H9 (cell line): ENCODE measurements around the gene TLL2. TPM values are rescaled to one million over a fixed set of nuclear protein-coding genes. Genes with fewer than 3 reads are reported as not detected.
A peak's percentile ranks its signal among the peaks of the same experiment; 100 is the strongest.

Experiments used
- DNase-seq: peaks from one replicate; pipeline ENCODE4 v3.0.0-alpha.2; 2017
- H2AFZ ChIP-seq: one replicate; pipeline ENCODE4 v1.6.1; 2013; ENCODE audit warnings: mild to moderate bottlenecking, low read length, control low read depth, moderate library complexity
- H2AK5ac ChIP-seq: 2 replicates; pipeline ENCODE4 v1.6.1; 2013; ENCODE audit warnings: low read length, control low read depth, mixed read lengths; ENCODE audit not compliant: insufficient read length
- H2BK120ac ChIP-seq: one replicate; pipeline ENCODE4 v1.6.1; 2013; ENCODE audit warnings: low read depth, mild to moderate bottlenecking, low read length, control low read depth, inconsistent platforms; ENCODE audit not compliant: poor library complexity, severe bottlenecking
- H2BK12ac ChIP-seq: 2 replicates; pipeline ENCODE4 v1.6.1; 2013; ENCODE audit warnings: low read length, control low read depth, mixed read lengths, low read depth; ENCODE audit not compliant: insufficient read length
- H2BK15ac ChIP-seq: 2 replicates; pipeline ENCODE4 v1.6.1; 2013; ENCODE audit warnings: low read depth, low read length, control low read depth
- H2BK20ac ChIP-seq: one replicate; pipeline ENCODE4 v1.6.1; 2013; ENCODE audit warnings: low read depth, mild to moderate bottlenecking, low read length, control low read depth, inconsistent platforms; ENCODE audit not compliant: poor library complexity, severe bottlenecking
- H2BK5ac ChIP-seq: 2 replicates; pipeline ENCODE4 v1.6.1; 2013; ENCODE audit warnings: low read length, control low read depth, mixed read lengths; ENCODE audit not compliant: insufficient read length
- H3K14ac ChIP-seq: 2 replicates; pipeline ENCODE4 v1.6.1; 2013; ENCODE audit warnings: low read length, control low read depth; ENCODE audit not compliant: insufficient read depth
- H3K18ac ChIP-seq: 2 replicates; pipeline ENCODE4 v1.6.1; 2013; ENCODE audit warnings: low read depth, mild to moderate bottlenecking, mixed read lengths, low read length, control low read depth; ENCODE audit not compliant: insufficient read length
- H3K23ac ChIP-seq: 2 replicates; pipeline ENCODE4 v1.6.1; 2013; ENCODE audit warnings: low read length, control low read depth, mixed read lengths, low read depth; ENCODE audit not compliant: insufficient read length
- H3K23me2 ChIP-seq: 2 replicates; pipeline ENCODE4 v1.6.1; 2013; ENCODE audit warnings: low read depth, mild to moderate bottlenecking, mixed read lengths, low read length, control low read depth; ENCODE audit not compliant: insufficient read length, poor library complexity, severe bottlenecking
- H3K27ac ChIP-seq: 2 replicates; pipeline ENCODE4 v1.5.1; 2013; ENCODE audit warnings: low read length, control low read depth, mixed read lengths, low read depth; ENCODE audit not compliant: insufficient read length
- H3K27me3 ChIP-seq: 2 replicates; pipeline ENCODE4 v1.6.1; 2013; ENCODE audit warnings: low read length, control low read depth, inconsistent platforms; ENCODE audit not compliant: insufficient read depth
- H3K4ac ChIP-seq: 2 replicates; pipeline ENCODE4 v1.6.1; 2013; ENCODE audit warnings: low read depth, mild to moderate bottlenecking, control low read depth, inconsistent platforms, low read length, moderate library complexity
- H3K4me1 ChIP-seq: 2 replicates; pipeline ENCODE4 v1.6.1; 2013; ENCODE audit warnings: low read length, control low read depth, inconsistent platforms; ENCODE audit not compliant: insufficient read depth
- H3K4me2 ChIP-seq: 2 replicates; pipeline ENCODE4 v1.6.1; 2013; ENCODE audit warnings: low read length, control low read depth, mixed read lengths; ENCODE audit not compliant: insufficient read length, insufficient read depth
- H3K56ac ChIP-seq: 2 replicates; pipeline ENCODE4 v1.6.1; 2013; ENCODE audit warnings: low read depth, mild to moderate bottlenecking, mixed read lengths, low read length, control low read depth; ENCODE audit not compliant: insufficient read length
- H3K79me1 ChIP-seq: 2 replicates; pipeline ENCODE4 v1.6.1; 2013; ENCODE audit warnings: low read depth, mild to moderate bottlenecking, moderate library complexity, low read length, control low read depth, inconsistent platforms; ENCODE audit not compliant: insufficient read depth, poor library complexity, severe bottlenecking
- H3K79me2 ChIP-seq: 2 replicates; pipeline ENCODE4 v1.6.1; 2013; ENCODE audit warnings: low read length, control low read depth, inconsistent platforms; ENCODE audit not compliant: insufficient read depth
- H3K9ac ChIP-seq: 2 replicates; pipeline ENCODE4 v1.6.1; 2013; ENCODE audit warnings: low read length, control low read depth, mixed read lengths; ENCODE audit not compliant: insufficient read length; ENCODE audit errors: extremely low read depth
- H3K9me3 ChIP-seq: one replicate; pipeline ENCODE4 v1.6.1; 2013; ENCODE audit warnings: low read depth, low read length, inconsistent platforms; ENCODE audit not compliant: control insufficient read depth
- H3T11ph ChIP-seq: one replicate; pipeline ENCODE4 v1.6.1; 2013; ENCODE audit warnings: mild to moderate bottlenecking, low read length, control low read depth, inconsistent platforms
- H4K20me1 ChIP-seq: one replicate; pipeline ENCODE4 v1.6.1; 2013; ENCODE audit not compliant: control insufficient read depth, insufficient read length, insufficient read depth
- H4K5ac ChIP-seq: 2 replicates; pipeline ENCODE4 v1.6.1; 2013; ENCODE audit warnings: low read depth, mild to moderate bottlenecking, mixed read lengths, low read length, control low read depth; ENCODE audit not compliant: insufficient read length
- H4K8ac ChIP-seq: replicated peaks from 2 replicates; pipeline ENCODE4 v1.6.1; 2013; ENCODE audit warnings: low read length, control low read depth, mixed read lengths, low read depth; ENCODE audit not compliant: insufficient read length
- H4K91ac ChIP-seq: 2 replicates; pipeline ENCODE4 v1.6.1; 2013; ENCODE audit warnings: low read depth, mild to moderate bottlenecking, moderate library complexity, mixed read lengths, low read length, control low read depth; ENCODE audit not compliant: insufficient read length
- H3K27ac Mint-ChIP-seq, 3 experiments: 2 replicates in 2 of 3; 3 replicates in 1 of 3; pipeline ENCODE4 v1.8.0; 2020 to 2021; ENCODE audit warnings: mixed read lengths in 3 of 3, mild to moderate bottlenecking in 1 of 3, moderate library complexity in 1 of 3
- H3K27me3 Mint-ChIP-seq: 2 replicates; pipeline ENCODE4 v1.8.0; 2021; ENCODE audit warnings: low read depth, mild to moderate bottlenecking, moderate library complexity, mixed read lengths
- H3K36me3 Mint-ChIP-seq, 3 experiments: 2 replicates in 2 of 3; 3 replicates in 1 of 3; pipeline ENCODE4 v1.8.0; 2020 to 2021; ENCODE audit warnings: low read depth in 3 of 3, mixed read lengths in 3 of 3; ENCODE audit not compliant: insufficient read depth in 1 of 3
- H3K4me1 Mint-ChIP-seq, 2 experiments: 2 replicates each; pipeline ENCODE4 v1.8.0; 2020; ENCODE audit warnings: mixed read lengths in 2 of 2
- H3K4me3 Mint-ChIP-seq, 2 experiments: 2 replicates in 1 of 2; 3 replicates in 1 of 2; pipeline ENCODE4 v1.8.0; 2020 to 2021; ENCODE audit warnings: mild to moderate bottlenecking in 2 of 2, mixed read lengths in 2 of 2, moderate library complexity in 1 of 2
- H3K9me3 Mint-ChIP-seq, 2 experiments: 2 replicates in 1 of 2; 3 replicates in 1 of 2; pipeline ENCODE4 v1.8.0; 2020; ENCODE audit warnings: mild to moderate bottlenecking in 2 of 2, mixed read lengths in 2 of 2, moderate library complexity in 1 of 2
- CTCF ChIP-seq: fragments of 200-600 bp; sonication (generic); conservative IDR thresholded peaks from 3 replicates; pipeline ENCODE4 v1.8.0; 2021; ENCODE audit warnings: antibody characterized with exemption, mild to moderate bottlenecking
- WGBS: extraction: QIAGEN DNeasy Blood & Tissue Kit; methylation state at CpG from one replicate; pipeline ENCODE4 v1.1.7; 2013; ENCODE audit warnings: missing lambda C conversion rate, low lambda C conversion rate, mixed read lengths; ENCODE audit not compliant: insufficient read length; ENCODE audit errors: extremely low coverage; 5-methylcytosine and 5-hydroxymethylcytosine counted together
- total RNA-seq: library from RNA; stranded (reverse); gene quantifications from 2 replicates; pipeline ENCODE4 v1.2.1, GENCODE V29; 2021

The TLL2 gene
- total RNA-seq, 1 experiment from 2014 or later = 1.4 TPM

DNA sequence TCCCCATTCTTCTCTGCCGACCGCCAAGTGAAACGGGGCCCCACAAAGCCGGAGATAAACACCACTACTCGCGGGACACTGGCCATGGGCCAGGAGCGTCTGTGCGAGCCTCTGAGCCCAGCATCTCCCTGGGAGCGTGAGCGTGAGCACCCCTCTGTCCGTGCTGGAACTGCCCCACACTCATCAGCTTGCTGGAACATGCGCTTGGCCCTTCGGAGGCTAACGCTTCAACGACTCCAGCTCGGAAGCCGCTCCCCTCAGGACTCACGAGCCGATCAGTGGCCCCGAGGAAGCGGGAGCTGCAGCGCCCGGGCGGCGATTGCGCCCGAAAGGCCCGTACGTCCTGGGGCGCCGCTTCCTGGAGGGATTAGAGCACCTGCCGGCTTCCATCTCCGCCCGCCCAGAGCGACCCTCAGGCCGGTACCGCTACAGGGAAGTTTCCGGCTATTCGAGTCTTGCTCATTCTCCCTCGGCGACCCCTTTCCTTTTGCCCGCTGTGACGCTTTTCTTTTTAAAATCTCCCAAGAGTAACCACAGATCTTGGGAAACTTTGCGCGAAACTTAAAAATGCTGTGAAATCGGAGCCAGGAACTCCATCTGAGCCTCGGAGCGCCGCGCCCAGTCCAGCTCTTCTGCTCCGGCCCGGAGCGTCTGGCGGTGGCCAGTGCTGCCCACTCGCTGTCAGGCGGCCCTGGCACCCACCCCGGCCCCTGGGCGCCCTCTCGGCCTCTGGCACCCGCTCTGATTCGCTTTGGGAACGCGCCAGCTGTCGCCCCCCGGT lies 1.0 kb downstream of the TLL2 start:
- H3K9me3 ChIP-seq = no peaks in the 10 kb centered on the region
- H3K4ac ChIP-seq = no peak overlapping the region
- H3K4me2 ChIP-seq = peak overlapping the region; percentile 52
- H3K79me2 ChIP-seq = no peaks in the 10 kb centered on the region
- H4K8ac ChIP-seq = no peak overlapping the region
- H3K4me1 ChIP-seq = peaks cover 9% of the 10 kb centered on the region; the same call in 1 of the 2 replicates
- Mint-ChIP-seq H3K27me3 (peaks cover 65% of the 10 kb centered on the region), H3K9me3 (no peaks in the 10 kb centered on the region; a peak in 1 of 5 replicates), H3K27ac (no peak overlapping the region; a peak in 1 of 7 replicates), H3K4me3 (peak overlapping the region; percentile 61 to 84), H3K36me3 (no peaks in the 10 kb centered on the region; a peak in 1 of 7 replicates), H3K4me1 (peaks cover 49 to 51% of the 10 kb centered on the region in 2 experiments)
- no peak overlapping the region for H3K14ac ChIP-seq
- TF ChIP-seq CTCF = no peak
- no peak overlapping the region for H4K91ac ChIP-seq
- WGBS = no CpG with 5 or more reads among the region's 65 CpGs
- no peak overlapping the region for H2BK120ac ChIP-seq
- H2BK12ac ChIP-seq = no peak overlapping the region
- no peak overlapping the region for H2BK15ac ChIP-seq
- H2AK5ac ChIP-seq = no peak overlapping the region
- no peak overlapping the region for H3K9ac ChIP-seq
- no peaks in the 10 kb centered on the region for H3K79me1 ChIP-seq
- no peak overlapping the region for H2AFZ ChIP-seq
- no peak overlapping the region for H4K5ac ChIP-seq
- H2BK20ac ChIP-seq = no peak overlapping the region
- peaks cover 13% of the 10 kb centered on the region; the same call in 1 of the 2 replicates for H3K27me3 ChIP-seq
- H3K23me2 ChIP-seq = peaks cover 20% of the 10 kb centered on the region
- peak; percentile 59 for DNase-seq
- no peak overlapping the region for H3T11ph ChIP-seq
- no peak overlapping the region for H3K27ac ChIP-seq
- H3K18ac ChIP-seq = no peak overlapping the region
- no peak overlapping the region for H3K23ac ChIP-seq
- no peak overlapping the region for H2BK5ac ChIP-seq
- H3K56ac ChIP-seq = no peak overlapping the region
- H4K20me1 ChIP-seq = no peaks in the 10 kb centered on the region
